Measurements from ENCODE around the gene TTI1.

Gene TTI1

GRCh38 chr20:37992802-37993409 is 40.4 kb downstream of the TTI1 start (continued):
- TF ChIP-seq ZNF555 (tag by site-specific recombination; conservative IDR thresholded peaks at IDR 0.05) (no peak), KLF9 (tag by site-specific recombination; IDR thresholded peaks at IDR 0.05; ENCODE audit: low read depth) (peak; percentile 45), YY1 (tag by site-specific recombination; IDR thresholded peaks at IDR 0.05) (no peak), BCL11A (tag by site-specific recombination; IDR thresholded peaks at IDR 0.05; ENCODE audit: low read depth) (no peak), ZNF292 (tag by site-specific recombination; IDR thresholded peaks at IDR 0.05; ENCODE audit: borderline replicate concordance, low read depth) (no peak), SALL2 (tag by site-specific recombination; IDR thresholded peaks at IDR 0.05; ENCODE audit: borderline replicate concordance) (no peak), ZNF530 (tag by site-specific recombination; IDR thresholded peaks at IDR 0.05; ENCODE audit: low read depth) (no peak), ZNF311 (tag by site-specific recombination; IDR thresholded peaks at IDR 0.05; ENCODE audit: borderline replicate concordance) (no peak), ZNF350 (tag by site-specific recombination; IDR thresholded peaks at IDR 0.05) (no peak), CTCF (tag by site-specific recombination; IDR thresholded peaks at IDR 0.05) (0 out of 2 replicates have a peak, but pooled peaks have one; percentile 20), ZNF626 (tag by site-specific recombination; IDR thresholded peaks at IDR 0.05) (no peak), ZNF561 (tag by site-specific recombination; IDR thresholded peaks at IDR 0.05; ENCODE audit: borderline replicate concordance) (no peak), GFI1B (tag by site-specific recombination; IDR thresholded peaks at IDR 0.05) (no peak), ZNF571 (tag by site-specific recombination; IDR thresholded peaks at IDR 0.05) (no peak), ZNF24 (tag by site-specific recombination; IDR thresholded peaks at IDR 0.05) (no peak), ZNF2 (tag by site-specific recombination; IDR thresholded peaks at IDR 0.05) (no peak), ZBTB21 (tag by site-specific recombination; IDR thresholded peaks at IDR 0.05) (no peak), ZNF501 (tag by site-specific recombination; IDR thresholded peaks at IDR 0.05) (no peak), ZNF654 (tag by site-specific recombination; IDR thresholded peaks at IDR 0.05; ENCODE audit: low read depth) (peak; percentile 33)

- ChIA-PET CTCF (interaction anchor here (0.6 to 5.5 kb wide), 11 partner anchors 9 to 430 kb away, joined by 3 to 43 read pairs (median 4); no protein-coding TSS in a partner anchor), POLR2A (no interaction called here)
- H3K9me3 ChIP-seq (ENCODE audit: control insufficient read depth, insufficient read depth, low read depth, low read length) = no peaks in the 10 kb centered on the region
- no peak overlapping the region for H3K27ac ChIP-seq (ENCODE audit: extremely low read depth, low read depth, low read length)
- no peak overlapping the region for H3K4me3 ChIP-seq (ENCODE audit: low read depth, low read length)
- peaks cover 0 to 86% of the 10 kb centered on the region in 2 experiments; a peak in 1 of 3 replicates for H3K36me3 ChIP-seq (ENCODE audit: control insufficient read depth in 2 of 2, insufficient read depth in 1 of 2, low read length in 2 of 2)
- no peaks in the 10 kb centered on the region for H3K4me1 ChIP-seq (ENCODE audit: control insufficient read depth, insufficient read depth, low read length)
- no peak for TF ChIP-seq ZNF747 (tag by site-specific recombination; IDR thresholded peaks at IDR 0.05)
- TF ChIP-seq ZNF266 (tag by site-specific recombination; IDR thresholded peaks at IDR 0.05; ENCODE audit: low read depth) = no peak
- no peak for TF ChIP-seq ZEB2 (tag by site-specific recombination; IDR thresholded peaks at IDR 0.05)
- TF ChIP-seq ZNF473 (tag by site-specific recombination; IDR thresholded peaks at IDR 0.05) = no peak
These were observed 41.3 kb downstream of the TTI1 start for GRCh38 chr20:37991908-37992307.

- ChIA-PET CTCF (interaction anchor here (0.6 to 5.5 kb wide), 8 partner anchors 67 to 426 kb away, joined by 3 to 43 read pairs (median 3); no protein-coding TSS in a partner anchor), POLR2A (no interaction called here)
- no peaks in the 10 kb centered on the region for H3K9me3 ChIP-seq (ENCODE audit: control insufficient read depth, insufficient read depth, low read depth, low read length)
- peaks cover 0 to 86% of the 10 kb centered on the region in 2 experiments; a peak in 1 of 3 replicates for H3K36me3 ChIP-seq (ENCODE audit: control insufficient read depth in 2 of 2, insufficient read depth in 1 of 2, low read length in 2 of 2)
- H3K4me3 ChIP-seq (ENCODE audit: low read depth, low read length) = no peak overlapping the region
- H3K4me1 ChIP-seq (ENCODE audit: control insufficient read depth, insufficient read depth, low read length) = no peaks in the 10 kb centered on the region
- no peak for TF ChIP-seq ZNF416 (tag by site-specific recombination; IDR thresholded peaks at IDR 0.05)
- no peak for TF ChIP-seq FEZF1 (tag by site-specific recombination; IDR thresholded peaks at IDR 0.05)
- no peak for TF ChIP-seq RBAK (tag by site-specific recombination; IDR thresholded peaks at IDR 0.05)
- H3K27ac ChIP-seq (ENCODE audit: extremely low read depth, low read depth, low read length) = no peak overlapping the region
These were observed 41.9 kb downstream of the TTI1 start for GRCh38 chr20:37991157-37991866.

Measured in HEK293 (cell line).